Measurements from ENCODE around the gene FBXL16. TPM values are rescaled to one million over a fixed set of nuclear protein-coding genes. Genes with fewer than 3 reads are reported as not detected.
A peak's percentile ranks its signal among the peaks of the same experiment; 100 is the strongest.

The FBXL16 gene
- total RNA-seq, 1 donor from 2014 or later: not detected

DNA sequence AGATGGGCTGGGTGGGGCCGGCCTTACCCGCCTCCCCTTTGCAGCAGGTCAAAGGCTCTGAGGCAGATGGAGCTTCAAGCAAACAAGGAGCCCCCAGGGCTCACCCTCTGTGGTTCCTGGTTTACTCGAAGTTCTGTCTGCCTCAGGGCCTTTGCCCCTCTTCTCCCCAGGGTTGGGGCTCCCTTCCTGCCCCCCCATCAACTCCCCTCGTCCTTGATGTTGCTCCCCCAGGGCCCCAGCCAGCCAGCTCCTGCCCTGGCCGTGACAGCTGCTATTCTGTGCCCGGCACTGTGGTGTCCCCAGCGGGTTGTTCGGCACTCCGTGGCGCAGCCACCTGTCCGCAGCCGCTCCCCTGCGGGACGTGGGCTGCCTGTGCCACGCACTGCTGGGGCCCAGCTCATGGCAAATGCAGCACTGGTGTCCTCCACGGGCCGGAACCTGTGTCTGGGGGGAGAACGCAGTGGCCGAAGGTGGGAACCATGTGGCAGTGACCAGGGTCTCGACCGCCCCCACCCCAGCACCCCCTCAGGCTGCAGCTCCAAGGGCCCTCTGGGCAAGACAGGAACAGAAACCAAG is 5.0 kb upstream of the FBXL16 start:
- DNase-seq (ENCODE audit: low spot score): no peak

DNA sequence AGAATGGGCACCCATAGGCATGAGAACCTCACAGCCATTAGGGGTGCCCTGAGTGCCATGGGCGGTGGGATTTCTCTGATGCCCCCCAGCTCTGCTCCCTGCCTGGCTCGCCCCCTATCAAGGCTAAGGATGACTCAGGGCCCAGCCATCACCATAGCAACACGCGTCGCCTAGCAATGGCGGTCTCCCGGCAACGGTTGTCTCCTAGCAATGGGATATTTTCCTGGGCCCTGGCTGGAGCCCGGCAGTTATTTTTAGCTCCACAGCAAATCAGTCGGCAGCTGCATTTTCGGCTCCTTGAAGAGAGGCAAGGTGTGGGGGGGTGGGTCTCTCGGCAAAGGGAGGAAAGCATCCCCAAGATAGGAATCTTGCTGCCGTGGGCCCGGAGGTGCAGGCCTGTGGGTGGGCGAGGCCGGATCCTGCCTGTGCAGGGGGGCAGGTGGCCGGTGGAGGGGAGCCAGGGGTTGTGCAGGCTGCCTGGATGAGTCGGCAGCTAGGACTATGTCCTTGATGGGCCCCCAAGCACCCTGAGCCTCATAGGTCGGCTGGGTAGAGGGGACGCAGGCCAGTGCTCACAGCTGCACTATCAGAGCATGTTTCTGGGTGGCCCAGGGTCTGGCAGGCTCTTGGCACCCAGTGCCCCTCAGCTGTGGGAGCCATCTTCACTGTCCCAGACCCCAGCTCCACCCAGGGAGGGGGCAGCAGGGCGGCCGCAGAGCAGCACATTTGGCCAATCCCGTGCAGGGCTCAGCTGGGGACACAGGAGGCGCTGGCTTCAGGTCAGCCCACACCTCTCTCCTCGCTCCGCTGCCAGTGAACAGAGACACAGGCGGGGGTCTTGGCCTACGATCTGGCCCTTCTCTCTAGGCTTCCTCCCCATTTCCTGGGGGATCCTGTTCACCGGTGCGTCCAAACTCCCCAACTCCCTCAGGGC is 4.2 kb upstream of the FBXL16 start:
- DNase-seq (ENCODE audit: low spot score): peak; percentile 63

DNA sequence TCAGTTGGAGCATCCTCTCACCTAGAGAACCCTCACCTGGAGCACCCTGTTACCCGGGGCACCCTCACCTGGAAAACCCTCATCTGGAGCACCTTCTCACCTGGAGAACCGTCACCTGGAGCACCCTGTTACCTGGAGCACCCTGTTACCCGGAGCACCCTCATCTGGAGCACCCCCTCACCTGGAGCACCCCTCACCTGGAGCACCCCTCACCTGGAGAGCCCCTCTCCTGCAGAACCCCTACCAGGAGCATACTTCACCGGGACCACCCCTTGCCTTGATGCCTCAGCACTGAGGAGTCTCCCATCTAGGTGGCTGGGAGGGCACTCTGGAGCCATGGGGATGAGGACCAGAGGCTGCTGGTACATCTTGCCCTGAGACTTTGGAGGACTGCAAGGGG is 3.4 kb upstream of the FBXL16 start:
- no peak for DNase-seq (ENCODE audit: low spot score)

DNA sequence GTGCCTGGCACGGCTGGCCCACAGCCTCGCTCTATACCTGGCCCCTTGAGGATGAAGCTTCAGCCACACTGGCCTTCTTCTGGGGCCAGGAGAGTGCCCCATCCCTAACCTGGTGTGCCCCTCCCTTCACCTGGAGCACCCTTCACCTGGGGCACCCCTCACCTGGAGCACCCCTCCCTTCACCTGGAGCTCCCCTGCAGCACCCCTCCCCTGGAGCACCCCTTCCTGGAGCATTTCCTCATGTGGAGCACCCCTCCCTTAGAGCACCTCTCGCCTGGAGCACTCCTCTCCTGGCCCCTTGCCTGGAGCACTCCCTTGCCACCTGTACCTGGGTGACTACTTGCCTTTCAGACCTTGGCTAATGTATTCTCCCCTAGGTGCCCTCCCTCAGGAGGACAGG is 2.4 kb upstream of the FBXL16 start:
- DNase-seq (ENCODE audit: low spot score): no peak

DNA sequence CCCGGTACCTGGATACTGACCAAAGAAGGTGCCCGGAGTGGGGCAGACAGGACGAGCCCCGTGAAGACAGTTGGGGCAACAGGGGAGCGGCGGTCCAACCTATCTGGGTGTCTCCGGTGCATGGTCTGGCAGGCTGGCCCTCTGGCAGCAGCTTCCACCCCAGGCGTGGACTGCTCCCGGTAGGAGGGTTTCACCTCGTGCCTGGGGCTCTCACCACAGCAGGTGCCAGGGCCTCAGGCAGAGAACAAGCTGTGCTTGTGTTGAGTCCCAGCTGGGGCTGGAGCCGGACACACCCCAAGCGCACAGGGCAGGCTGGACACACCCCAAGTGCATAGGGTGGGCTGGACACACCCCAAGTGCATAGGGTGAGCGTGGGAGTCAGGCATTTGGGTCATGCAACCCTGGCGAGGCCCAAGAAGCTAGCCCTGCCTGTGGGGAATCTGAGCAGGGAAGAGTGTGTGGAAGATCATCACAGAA is 1.5 kb upstream of the FBXL16 start:
- no peak for DNase-seq (ENCODE audit: low spot score)

DNA sequence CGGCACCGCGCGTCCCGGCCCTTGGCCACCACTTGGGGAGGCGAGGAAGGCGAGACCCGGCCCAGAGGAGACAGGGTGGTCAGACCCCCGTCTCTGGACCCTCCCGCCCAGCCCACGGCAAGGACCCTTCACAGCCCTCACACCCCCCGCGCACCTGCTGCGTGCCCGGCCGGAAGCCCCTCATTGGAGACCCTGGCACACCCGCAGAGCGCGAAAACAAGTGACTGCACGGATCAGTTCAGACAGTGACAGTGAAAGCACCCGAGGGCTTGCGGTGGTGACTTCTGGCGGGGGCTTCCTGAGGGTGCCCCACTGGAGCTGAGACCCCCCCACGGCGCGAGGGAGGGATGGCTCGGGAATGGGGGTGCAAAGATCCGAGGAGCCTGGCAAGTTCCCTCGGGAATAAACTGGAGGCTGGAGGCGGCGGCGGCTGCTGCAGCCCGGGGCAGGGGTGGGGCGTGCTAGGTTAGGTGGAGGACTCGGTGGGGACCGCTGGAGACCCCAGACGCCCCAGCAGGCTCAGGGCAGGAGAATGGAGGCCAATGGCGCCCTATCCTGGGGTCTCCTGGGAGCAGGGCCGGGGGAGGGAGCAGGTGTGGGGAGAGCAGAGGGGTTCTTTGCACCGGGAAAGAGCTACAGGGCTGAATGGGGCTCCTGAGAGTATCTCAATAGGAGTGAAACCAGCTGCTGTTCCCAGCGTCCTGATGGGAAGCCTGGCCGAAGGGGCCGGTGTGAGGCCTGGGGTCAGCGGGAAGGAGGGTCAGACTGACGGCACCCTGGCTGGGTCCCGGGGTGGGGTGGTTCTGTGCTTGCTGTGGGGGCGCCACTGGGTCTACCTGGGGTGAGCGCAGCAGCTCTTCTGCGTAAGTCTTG is 824 bp upstream of the FBXL16 start:
- DNase-seq (ENCODE audit: low spot score): no peak

DNA sequence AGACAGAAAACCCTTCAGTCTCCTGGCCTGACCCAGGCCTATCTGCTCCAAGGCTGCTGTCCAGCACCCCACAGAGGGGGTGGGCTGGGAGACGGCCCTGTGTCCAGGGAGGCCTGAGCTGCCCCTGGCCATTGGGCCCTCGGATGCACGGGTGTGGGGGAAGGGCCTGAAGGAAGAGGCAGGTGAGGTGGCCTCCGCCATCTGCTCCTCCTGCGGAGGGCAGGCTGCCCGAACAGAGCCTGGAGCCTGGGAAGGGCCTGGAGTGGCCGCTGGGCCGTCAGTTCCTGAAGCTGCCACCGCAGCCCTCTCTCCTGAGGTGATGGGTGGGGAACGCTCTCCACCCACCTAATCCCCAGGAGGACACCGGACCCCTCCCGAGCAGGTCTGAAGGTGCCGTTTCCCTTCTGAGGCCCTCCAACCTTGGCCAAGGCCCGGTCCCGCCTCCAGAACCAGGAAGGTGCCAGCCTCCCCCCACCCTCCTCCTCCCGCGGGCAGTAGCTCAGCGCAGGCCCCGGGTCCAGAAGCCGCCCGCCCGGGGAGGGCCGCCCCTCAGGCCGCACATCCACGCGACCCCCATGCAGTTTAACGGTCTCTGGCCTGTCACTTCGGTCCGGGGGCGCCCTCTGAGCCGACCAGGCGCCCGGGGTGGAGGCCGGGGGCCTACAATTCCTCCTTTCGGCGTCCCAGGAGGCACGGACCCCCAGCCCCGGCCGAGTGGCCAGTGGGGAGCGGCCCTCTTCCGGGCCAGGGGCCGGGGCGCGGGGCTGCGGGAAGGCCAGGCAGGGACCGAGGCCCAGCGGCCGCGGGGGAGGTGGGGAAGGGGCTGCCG is 835 bp downstream of the FBXL16 start:
- DNase-seq (ENCODE audit: low spot score): no peak

DNA sequence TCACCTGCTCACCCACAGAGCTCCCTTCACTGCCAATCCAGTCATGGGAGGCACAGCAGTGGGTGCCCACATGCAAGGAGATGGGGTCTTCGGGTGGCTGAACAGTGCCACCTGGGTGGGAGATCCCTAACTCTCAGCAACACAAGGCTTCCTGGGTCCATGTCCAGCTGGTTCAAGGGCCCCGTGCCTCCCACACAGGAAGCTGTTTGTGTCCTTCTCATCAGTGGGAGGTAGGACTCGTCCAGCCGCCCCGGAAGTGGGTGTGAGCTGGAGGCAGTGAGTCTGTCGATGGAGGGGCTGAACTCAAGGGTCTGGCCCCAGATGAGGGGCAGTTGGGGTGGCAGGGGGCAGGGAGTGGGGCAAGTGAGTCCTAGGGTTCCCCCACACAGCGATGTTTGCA is 1.6 kb downstream of the FBXL16 start:
- DNase-seq (ENCODE audit: low spot score): no peak

DNA sequence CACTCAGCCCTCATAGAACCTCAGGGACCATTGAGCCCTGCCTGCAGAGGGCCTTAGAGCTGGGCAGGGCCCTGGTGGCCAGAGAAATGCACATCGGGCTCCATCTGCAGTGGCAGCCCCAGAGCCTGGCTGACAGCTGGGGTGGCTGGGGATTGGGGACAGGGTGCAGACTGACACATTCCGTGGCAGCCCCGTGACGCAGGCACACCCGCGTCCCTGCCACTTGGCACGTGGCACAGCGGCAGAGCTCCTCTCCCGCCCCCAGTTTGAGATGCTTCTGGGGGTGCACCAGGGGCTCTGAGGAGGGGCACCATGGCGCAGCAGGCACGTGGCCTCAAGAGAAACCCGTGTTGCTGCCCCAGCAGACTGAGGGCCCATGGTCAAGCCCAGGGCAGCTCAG is 2.2 kb downstream of the FBXL16 start:
- DNase-seq (ENCODE audit: low spot score): no peak

DNA sequence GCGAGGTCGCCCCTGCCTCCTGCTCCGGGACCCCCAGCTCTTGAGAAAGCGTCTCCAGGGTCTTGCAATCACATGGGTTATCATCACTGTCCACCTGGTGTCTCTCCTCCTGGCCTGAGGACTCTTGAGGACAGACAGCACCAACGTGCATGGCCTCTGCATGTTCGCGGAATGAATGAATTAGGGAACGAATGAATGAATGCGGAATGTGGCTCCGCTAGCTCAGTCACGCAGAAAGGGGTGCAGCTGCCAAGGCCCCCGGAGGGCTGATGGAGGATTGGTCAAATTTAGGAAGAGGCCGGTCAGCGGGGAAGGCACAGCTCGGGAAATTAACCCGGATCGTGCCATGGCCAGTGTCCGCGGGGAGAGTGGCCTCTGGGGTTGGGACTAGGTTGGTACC is 3.3 kb downstream of the FBXL16 start:
- DNase-seq (ENCODE audit: low spot score): no peak

DNA sequence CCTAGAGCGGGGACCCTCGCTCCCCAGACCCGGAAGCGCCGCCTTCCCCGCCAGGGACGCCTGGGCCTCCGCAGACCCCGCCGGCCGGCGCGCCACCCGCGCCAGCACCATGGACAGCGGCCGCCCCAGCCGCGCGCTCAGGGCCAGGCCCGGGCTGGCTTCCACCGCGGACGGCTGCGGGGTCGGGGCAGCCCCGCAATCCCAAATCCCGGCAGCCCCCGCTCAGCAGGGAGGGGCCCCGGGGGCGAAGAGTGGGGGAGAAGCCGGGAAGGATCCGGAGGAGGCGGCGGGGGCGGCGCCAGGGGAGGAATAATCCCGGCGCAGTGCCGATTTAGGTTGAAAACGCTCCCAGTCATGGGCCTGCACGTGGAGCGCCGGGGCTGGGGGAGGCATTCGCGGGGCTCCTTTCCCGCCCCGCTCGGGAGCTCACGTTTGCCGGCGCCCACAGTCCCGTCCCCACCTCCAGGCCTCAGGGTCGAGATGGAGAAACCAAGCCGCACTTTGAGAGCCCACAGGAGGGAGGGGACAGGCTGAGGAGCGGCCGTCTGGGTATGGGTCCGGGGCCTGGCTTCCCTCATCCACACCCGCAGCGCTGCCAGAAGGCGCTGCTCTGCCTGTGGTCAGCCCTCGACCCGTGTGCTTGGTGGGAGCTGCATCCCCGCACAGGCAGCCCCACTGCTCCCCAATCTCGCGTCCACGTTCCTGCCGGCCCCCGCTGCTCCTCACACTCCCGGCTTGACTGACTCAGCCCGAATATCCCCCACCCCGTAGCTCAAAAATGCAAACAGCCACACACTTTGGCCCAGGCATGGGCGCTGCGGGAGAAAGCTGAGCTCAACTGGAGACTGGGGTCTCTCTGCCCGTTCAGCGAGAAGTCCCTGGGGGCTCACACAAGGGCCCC is 4.7 kb downstream of the FBXL16 start:
- DNase-seq (ENCODE audit: low spot score): no peak

DNA sequence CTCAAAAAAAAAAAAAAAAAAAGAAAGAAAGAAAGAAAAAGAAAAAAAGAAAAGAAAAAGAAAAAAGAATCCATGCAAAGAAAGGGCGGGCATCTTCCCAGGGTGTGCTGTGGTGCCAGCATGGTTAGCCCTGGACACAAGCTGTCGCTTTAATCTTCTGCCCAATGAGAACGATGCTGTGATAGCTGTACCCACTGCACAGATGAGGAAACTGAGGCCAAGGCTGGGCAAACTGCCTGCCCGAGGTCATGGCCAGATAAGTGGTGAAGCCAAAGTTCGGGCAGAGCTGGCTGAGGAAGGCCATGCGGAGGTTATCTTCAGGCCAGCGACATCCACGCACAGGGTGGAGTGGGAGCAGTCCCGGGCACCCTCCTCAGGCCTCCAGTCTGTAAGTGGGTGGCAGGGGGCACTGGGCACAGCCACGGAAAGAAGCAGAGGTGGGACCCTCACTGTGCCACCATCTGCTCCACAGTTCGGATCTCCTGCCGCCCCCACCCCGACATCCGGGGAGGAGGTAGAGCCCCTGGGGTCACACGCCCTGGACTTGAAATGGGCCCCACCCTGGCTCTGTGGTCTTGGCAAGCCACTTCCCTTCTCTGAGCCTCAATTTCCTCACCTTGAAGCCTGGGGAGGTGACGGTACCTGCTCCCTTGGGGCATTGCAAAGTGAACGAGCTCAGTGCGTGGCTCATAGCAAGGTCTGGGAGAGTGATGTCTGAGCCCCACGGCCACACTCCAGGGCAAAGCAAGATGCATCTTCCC is 6.5 kb downstream of the FBXL16 start:
- DNase-seq (ENCODE audit: low spot score): no peak

DNA sequence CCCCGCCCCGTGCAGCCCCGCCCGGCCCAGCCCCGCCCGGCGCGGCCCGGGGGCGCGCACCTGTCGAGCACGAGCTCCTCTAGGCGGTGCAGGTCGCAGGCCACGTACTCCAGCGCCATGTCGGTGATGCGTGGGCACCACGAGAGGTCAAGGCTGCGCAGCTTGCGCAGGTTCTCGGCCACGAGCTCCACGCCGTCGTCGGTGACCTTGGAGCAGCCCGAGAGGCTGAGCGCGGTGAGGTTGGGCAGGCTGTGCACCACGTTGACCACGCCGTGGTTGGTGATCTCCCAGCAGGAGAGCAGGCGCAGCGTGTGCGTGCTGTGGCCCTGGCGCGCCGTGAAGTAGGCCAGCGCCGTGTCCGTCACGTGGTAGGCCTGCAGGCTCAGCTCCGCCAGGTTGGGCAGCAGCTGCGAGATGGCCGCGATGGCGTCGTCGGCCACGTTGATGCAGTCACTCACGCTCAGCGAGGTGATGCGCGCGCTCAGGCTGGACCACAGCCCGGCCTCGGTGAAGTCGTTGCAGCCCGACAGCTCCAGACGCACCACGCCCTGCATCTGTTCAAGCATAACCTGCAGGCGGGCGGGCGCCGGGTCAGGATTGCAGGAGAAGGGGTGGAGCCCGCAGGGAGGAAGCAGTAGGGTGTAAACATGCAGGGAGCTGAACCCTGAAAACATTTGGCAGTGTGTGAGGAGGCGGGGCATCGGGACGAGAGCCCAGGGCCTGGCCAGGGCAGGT is 10.1 kb downstream of the FBXL16 start:
- no peak for DNase-seq (ENCODE audit: low spot score)

DNA sequence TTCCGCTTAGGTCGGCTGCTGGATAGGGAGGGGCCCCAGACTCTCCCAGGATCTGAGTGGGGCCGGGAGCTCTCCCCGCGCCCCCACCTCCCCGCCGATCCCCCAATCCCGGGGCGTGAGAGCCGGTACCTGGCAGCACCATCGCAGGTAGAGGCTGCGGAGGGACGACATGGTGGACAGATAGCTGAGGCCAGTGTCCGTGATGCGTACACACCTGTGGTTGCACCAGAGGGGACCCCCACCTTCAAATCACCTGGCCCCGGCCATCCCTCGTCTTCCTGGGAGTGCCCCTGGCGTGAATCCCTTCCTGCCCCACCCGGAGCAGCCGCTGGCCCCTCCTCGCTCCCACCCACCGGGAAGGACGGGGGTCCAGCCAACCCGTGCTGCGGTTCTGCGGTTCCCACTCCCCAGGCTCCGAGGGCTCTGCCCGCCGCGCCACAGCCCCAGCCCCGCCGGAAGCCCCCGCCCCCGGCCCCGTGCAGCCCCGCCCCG is 10.7 kb downstream of the FBXL16 start:
- no peak for DNase-seq (ENCODE audit: low spot score)

DNA sequence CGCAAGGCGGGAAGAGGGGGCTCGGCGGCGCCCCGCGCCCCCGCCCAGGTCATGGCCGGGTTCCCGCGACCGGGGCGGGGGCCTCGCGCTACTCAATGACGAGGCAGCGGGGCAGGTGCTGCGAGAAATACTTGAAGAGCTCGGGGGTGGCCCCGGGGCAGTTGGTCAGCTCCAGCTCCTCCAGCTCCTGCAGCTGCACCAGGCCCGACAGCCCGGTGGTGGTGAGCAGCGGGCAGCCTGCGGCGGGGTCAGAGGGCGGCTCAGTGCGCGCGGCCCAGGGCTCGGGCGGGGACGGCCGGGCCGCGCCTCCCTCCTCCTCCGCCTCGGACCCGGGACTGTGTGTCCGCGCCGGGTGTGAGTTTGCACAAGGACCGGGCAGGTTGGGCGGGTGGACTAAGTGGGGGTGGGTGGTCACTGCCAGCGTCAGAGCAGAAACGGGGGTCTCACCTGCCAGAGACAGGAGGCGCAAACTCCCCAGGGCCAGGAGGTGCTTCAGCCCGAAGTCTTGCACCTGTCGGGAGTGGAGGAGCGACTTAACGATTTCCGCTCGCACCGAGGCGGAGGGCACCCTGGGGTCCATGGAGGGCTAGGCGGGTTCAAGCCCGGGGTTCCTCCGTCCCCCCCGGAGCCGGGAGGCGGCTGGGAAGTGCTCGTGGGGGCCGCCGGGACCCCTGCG is 11.3 kb downstream of the FBXL16 start:
- no peak for DNase-seq (ENCODE audit: low spot score)

DNA sequence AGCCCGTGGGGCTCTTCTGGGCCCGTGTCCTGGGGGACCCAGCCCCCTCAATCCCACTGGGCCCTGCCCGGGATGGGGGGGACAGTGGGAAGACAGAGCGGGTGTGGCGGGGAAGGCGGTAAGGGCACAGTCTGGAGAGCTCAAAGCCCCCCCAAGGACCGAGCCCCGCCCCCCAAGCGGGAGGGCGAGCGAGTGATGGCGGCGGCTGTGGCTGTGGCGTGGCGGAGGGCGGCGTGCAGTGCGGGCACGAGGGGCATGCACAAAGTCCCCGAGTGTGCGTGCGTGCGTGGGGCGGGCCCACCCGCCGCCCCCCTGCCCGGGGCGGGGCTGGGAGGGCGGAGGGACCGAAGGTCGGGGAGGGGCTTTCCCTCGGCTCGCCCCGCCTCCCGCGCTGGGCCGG is 11.8 kb downstream of the FBXL16 start:
- no peak for DNase-seq (ENCODE audit: low spot score)

DNA sequence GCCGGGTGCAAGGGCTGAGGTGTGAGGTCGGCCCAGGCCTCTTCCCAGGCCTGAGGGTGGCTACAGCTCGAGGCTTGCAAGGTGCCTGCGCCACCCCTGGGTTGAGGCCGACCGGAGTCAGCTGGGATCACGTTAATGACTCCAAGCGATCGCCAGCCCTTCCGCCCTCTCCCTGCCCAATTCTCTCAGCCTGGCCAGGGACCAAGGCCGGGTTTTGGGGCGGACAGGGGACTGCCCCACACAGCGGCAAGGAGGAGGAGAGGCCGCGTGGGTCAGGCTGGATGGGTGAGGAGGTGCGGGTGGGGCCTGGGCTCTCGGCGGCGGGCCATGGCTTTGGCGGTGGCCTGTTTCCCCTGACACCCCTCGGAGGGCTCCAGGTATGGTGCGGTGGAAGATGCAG is 12.2 kb downstream of the FBXL16 start:
- no peak for DNase-seq (ENCODE audit: low spot score)

Measured in umbilical cord (tissue), 2 donors.